H1 (cell line): ENCODE results near the gene SUSD6. TPM values are rescaled to one million over a fixed set of nuclear protein-coding genes. Genes with fewer than 3 reads are reported as not detected.

Experiments used
- BRCA1 ChIP-seq: IDR thresholded peaks from 2 replicates; pipeline ENCODE4 v1.6.1; 2012; ENCODE audit warnings: low read depth, low read length, improper control_type of control experiment
- CEBPB ChIP-seq: IDR thresholded peaks from 2 replicates; pipeline ENCODE4 v1.6.1; 2012; ENCODE audit warnings: low read depth, low read length
- JUN ChIP-seq: IDR thresholded peaks from 2 replicates; pipeline ENCODE4 v1.6.1; 2011; ENCODE audit warnings: low read depth, mild to moderate bottlenecking, improper control_type of control experiment, low read length
- POLR2AphosphoS5 ChIP-seq: IDR thresholded peaks from 2 replicates; pipeline ENCODE4 v1.6.1; 2011; ENCODE audit warnings: low read depth, low read length
- SAP30 ChIP-seq: fragments of 300-600 bp; sonication (generic); IDR thresholded peaks from 2 replicates; pipeline ENCODE4 v1.7.1; 2012; ENCODE audit warnings: low read length, moderate library complexity, mild to moderate bottlenecking, inconsistent platforms; ENCODE audit not compliant: insufficient read depth, insufficient replicate concordance
- SUZ12 ChIP-seq: fragments of 200-600 bp; sonication (generic); IDR thresholded peaks from 2 replicates; pipeline ENCODE4 v1.6.1; 2012; ENCODE audit warnings: mild to moderate bottlenecking, inconsistent platforms, low read length, moderate library complexity, mixed read lengths
- polyA plus RNA-seq, 7 experiments: library from polyadenylated mRNA; depleted of rRNA in 3 of 7; stranded (reverse) in 5 of 7; unstranded in 2 of 7; fragments of >200 nt in 5 of 7; fragments of 200-250 nt in 2 of 7; gene quantifications; 1 replicate in 5 of 7; 2 replicates in 1 of 7; 4 replicates in 1 of 7; pipeline versions ENCODE4 v1.2.1 to v1.2.3, GENCODE V29; 2011 to 2013; ENCODE audit warnings: missing spikeins in 2 of 7, mixed read lengths in 2 of 7
- total RNA-seq: library from RNA; stranded (reverse); fragmentation: NEBNext Ultra II Directional; extraction: Animal tissue kit (Norgen Biotek cat#: 25700); gene quantifications from 2 replicates; pipeline ENCODE4 v1.2.1, GENCODE V29; 2021
- TF ChIP-seq, protein P1 (sequence below): fragments of 300-600 bp; sonication (generic); IDR thresholded peaks from 2 replicates; pipeline ENCODE4 v1.7.1; 2012; ENCODE audit warnings: low read length, moderate library complexity, mild to moderate bottlenecking, inconsistent platforms; ENCODE audit not compliant: insufficient replicate concordance
- TF ChIP-seq, protein P2 (sequence below): IDR thresholded peaks from 2 replicates; pipeline ENCODE4 v1.6.1; 2011; ENCODE audit warnings: low read depth, mild to moderate bottlenecking, low read length; ENCODE audit not compliant: insufficient read depth
- TF ChIP-seq, protein P3 (sequence below): IDR thresholded peaks from 2 replicates; pipeline ENCODE4 v1.6.1; 2012; ENCODE audit warnings: inconsistent platforms

SUSD6 gene
- total and polyA plus RNA-seq, 2 of the 8 experiments (the other 6 are each of a cell fraction or from before 2014, with no cell fraction given), result 3.0 to 3.8 TPM

DNA sequence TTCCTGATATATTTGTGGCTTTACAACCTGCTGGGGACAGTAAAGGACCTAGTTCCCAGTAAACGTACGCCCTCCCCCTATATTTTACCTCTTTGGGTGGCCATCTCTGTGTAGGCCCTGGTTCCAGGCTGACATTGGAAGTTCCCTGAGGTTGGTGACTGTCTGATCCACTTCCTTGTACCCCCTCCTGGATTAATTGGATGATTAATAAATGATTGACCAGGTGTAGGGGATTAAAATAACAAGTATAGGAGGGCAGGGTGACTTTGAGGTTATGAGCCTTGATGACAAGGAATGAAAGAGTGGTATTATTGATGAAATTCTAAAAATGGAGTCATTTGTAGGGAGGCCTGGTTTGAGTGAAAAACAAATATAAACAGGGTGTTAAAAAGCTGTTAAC, 9.6 kb downstream of the SUSD6 start (continued):
- TF ChIP-seq, protein P1, sequence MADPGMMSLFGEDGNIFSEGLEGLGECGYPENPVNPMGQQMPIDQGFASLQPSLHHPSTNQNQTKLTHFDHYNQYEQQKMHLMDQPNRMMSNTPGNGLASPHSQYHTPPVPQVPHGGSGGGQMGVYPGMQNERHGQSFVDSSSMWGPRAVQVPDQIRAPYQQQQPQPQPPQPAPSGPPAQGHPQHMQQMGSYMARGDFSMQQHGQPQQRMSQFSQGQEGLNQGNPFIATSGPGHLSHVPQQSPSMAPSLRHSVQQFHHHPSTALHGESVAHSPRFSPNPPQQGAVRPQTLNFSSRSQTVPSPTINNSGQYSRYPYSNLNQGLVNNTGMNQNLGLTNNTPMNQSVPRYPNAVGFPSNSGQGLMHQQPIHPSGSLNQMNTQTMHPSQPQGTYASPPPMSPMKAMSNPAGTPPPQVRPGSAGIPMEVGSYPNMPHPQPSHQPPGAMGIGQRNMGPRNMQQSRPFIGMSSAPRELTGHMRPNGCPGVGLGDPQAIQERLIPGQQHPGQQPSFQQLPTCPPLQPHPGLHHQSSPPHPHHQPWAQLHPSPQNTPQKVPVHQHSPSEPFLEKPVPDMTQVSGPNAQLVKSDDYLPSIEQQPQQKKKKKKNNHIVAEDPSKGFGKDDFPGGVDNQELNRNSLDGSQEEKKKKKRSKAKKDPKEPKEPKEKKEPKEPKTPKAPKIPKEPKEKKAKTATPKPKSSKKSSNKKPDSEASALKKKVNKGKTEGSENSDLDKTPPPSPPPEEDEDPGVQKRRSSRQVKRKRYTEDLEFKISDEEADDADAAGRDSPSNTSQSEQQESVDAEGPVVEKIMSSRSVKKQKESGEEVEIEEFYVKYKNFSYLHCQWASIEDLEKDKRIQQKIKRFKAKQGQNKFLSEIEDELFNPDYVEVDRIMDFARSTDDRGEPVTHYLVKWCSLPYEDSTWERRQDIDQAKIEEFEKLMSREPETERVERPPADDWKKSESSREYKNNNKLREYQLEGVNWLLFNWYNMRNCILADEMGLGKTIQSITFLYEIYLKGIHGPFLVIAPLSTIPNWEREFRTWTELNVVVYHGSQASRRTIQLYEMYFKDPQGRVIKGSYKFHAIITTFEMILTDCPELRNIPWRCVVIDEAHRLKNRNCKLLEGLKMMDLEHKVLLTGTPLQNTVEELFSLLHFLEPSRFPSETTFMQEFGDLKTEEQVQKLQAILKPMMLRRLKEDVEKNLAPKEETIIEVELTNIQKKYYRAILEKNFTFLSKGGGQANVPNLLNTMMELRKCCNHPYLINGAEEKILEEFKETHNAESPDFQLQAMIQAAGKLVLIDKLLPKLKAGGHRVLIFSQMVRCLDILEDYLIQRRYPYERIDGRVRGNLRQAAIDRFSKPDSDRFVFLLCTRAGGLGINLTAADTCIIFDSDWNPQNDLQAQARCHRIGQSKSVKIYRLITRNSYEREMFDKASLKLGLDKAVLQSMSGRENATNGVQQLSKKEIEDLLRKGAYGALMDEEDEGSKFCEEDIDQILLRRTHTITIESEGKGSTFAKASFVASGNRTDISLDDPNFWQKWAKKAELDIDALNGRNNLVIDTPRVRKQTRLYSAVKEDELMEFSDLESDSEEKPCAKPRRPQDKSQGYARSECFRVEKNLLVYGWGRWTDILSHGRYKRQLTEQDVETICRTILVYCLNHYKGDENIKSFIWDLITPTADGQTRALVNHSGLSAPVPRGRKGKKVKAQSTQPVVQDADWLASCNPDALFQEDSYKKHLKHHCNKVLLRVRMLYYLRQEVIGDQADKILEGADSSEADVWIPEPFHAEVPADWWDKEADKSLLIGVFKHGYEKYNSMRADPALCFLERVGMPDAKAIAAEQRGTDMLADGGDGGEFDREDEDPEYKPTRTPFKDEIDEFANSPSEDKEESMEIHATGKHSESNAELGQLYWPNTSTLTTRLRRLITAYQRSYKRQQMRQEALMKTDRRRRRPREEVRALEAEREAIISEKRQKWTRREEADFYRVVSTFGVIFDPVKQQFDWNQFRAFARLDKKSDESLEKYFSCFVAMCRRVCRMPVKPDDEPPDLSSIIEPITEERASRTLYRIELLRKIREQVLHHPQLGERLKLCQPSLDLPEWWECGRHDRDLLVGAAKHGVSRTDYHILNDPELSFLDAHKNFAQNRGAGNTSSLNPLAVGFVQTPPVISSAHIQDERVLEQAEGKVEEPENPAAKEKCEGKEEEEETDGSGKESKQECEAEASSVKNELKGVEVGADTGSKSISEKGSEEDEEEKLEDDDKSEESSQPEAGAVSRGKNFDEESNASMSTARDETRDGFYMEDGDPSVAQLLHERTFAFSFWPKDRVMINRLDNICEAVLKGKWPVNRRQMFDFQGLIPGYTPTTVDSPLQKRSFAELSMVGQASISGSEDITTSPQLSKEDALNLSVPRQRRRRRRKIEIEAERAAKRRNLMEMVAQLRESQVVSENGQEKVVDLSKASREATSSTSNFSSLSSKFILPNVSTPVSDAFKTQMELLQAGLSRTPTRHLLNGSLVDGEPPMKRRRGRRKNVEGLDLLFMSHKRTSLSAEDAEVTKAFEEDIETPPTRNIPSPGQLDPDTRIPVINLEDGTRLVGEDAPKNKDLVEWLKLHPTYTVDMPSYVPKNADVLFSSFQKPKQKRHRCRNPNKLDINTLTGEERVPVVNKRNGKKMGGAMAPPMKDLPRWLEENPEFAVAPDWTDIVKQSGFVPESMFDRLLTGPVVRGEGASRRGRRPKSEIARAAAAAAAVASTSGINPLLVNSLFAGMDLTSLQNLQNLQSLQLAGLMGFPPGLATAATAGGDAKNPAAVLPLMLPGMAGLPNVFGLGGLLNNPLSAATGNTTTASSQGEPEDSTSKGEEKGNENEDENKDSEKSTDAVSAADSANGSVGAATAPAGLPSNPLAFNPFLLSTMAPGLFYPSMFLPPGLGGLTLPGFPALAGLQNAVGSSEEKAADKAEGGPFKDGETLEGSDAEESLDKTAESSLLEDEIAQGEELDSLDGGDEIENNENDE, result no peak
- TF ChIP-seq, protein P2, sequence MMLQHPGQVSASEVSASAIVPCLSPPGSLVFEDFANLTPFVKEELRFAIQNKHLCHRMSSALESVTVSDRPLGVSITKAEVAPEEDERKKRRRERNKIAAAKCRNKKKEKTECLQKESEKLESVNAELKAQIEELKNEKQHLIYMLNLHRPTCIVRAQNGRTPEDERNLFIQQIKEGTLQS, result no peak
- TF ChIP-seq BRCA1 (no peak), JUN (no peak), POLR2AphosphoS5 (no peak), SUZ12 (no peak), CEBPB (no peak), SAP30 (no peak)
- TF ChIP-seq, protein P3, sequence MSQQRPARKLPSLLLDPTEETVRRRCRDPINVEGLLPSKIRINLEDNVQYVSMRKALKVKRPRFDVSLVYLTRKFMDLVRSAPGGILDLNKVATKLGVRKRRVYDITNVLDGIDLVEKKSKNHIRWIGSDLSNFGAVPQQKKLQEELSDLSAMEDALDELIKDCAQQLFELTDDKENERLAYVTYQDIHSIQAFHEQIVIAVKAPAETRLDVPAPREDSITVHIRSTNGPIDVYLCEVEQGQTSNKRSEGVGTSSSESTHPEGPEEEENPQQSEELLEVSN, result no peak
